ENCODE measurements around the gene FBN2. TPM values are rescaled to one million over a fixed set of nuclear protein-coding genes. Genes with fewer than 3 reads are reported as not detected.
"Not testable (repeated sequence)": the region's sequence is repeated elsewhere in the genome, so short reads cannot be mapped to it uniquely, and the experiment has no call there.

FBN2 gene
- total RNA-seq, 1 donor: 81.6 TPM

- TF ChIP-seq, protein P1, sequence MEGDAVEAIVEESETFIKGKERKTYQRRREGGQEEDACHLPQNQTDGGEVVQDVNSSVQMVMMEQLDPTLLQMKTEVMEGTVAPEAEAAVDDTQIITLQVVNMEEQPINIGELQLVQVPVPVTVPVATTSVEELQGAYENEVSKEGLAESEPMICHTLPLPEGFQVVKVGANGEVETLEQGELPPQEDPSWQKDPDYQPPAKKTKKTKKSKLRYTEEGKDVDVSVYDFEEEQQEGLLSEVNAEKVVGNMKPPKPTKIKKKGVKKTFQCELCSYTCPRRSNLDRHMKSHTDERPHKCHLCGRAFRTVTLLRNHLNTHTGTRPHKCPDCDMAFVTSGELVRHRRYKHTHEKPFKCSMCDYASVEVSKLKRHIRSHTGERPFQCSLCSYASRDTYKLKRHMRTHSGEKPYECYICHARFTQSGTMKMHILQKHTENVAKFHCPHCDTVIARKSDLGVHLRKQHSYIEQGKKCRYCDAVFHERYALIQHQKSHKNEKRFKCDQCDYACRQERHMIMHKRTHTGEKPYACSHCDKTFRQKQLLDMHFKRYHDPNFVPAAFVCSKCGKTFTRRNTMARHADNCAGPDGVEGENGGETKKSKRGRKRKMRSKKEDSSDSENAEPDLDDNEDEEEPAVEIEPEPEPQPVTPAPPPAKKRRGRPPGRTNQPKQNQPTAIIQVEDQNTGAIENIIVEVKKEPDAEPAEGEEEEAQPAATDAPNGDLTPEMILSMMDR (IDR thresholded peaks at IDR 0.05; ENCODE audit: insufficient read depth, low read depth, low read length): no peak
- no peak overlapping the region for H3K4me3 ChIP-seq (ENCODE audit: low read depth, low read length)
- peak; percentile 34 for DNase-seq (ENCODE audit: low read depth)
Observed at GRCh38 chr5:128407944-128408343, 130.1 kb downstream of the FBN2 start.

DNA sequence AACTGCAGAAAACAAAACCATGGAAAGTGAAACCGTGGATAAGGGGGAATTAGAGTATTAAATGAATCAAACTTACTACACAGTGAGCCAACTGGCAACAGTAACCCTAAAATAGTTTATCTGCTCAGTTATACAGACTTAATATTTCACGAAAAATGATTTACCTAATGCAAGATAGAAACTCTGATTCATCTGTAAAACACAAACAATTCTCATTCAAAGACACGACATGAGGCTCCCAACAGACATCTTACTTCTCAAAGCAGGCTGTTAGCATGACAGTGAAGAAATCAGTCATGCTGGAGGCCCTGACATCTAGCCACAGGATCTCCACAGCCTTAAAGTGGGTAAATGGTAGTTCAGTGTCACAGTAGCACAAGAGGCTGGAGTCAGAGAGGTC lies 131.2 kb downstream of the FBN2 start:
- TF ChIP-seq, protein P1 (IDR thresholded peaks at IDR 0.05; ENCODE audit: insufficient read depth, low read depth, low read length): no peak
- no peak for DNase-seq (ENCODE audit: low read depth)
- no peak overlapping the region for H3K4me3 ChIP-seq (ENCODE audit: low read depth, low read length)

DNA sequence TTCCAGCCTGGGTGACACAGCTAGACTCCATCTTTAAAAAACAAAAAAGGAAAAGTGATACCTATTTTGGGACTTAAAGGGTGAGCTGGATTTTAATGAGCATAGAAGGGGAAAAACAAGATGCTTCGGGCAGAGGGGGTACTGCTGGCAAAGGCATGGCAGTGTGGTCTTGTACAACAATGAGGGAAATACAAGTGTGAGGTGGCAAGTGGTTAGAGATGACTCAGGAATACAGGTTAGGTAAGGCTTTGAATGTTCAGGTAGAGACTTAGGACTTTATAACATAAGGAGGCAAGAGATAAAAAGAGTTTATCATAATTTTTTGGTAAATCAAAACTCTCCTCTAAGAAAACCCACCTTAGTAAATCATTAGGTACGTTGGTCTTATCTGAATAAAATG lies 132.9 kb downstream of the FBN2 start:
- no peak overlapping the region for H3K4me3 ChIP-seq (ENCODE audit: low read depth, low read length)
- no peak for DNase-seq (ENCODE audit: low read depth)
- TF ChIP-seq, protein P1 (IDR thresholded peaks at IDR 0.05; ENCODE audit: insufficient read depth, low read depth, low read length): no peak

GRCh38 chr5:128403333-128403732 lies 134.7 kb downstream of the FBN2 start:
- H3K4me3 ChIP-seq (ENCODE audit: low read depth, low read length): no peak overlapping the region
- TF ChIP-seq, protein P1 (IDR thresholded peaks at IDR 0.05; ENCODE audit: insufficient read depth, low read depth, low read length): no peak
- no peak for DNase-seq (ENCODE audit: low read depth)

DNA sequence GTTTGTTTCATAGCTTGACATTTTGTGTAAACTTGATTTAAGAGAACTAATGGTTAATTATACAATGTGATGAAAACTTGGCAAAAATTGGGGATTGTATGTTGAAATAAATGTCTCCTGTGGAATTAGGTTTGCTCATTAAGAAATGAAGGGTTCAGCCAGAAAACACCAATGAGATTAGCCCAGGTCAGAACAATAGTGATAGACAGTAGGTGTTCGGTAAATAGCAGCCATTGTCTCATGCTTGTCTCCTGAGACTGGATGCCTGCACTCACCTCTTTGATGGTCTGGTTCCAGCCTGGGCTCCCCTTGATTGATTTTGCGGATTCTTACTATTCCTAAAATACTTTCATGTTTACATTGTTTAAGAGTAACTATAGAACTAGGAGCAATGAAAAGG lies 135.5 kb downstream of the FBN2 start:
- TF ChIP-seq, protein P1 (IDR thresholded peaks at IDR 0.05; ENCODE audit: insufficient read depth, low read depth, low read length): no peak
- no peak overlapping the region for H3K4me3 ChIP-seq (ENCODE audit: low read depth, low read length)
- DNase-seq (ENCODE audit: low read depth): no peak

- not testable (repeated sequence) for DNase-seq (ENCODE audit: low read depth); H3K4me3 ChIP-seq (ENCODE audit: low read depth, low read length)
Observed at GRCh38 chr5:128400766-128401165, 137.3 kb downstream of the FBN2 start.

DNA sequence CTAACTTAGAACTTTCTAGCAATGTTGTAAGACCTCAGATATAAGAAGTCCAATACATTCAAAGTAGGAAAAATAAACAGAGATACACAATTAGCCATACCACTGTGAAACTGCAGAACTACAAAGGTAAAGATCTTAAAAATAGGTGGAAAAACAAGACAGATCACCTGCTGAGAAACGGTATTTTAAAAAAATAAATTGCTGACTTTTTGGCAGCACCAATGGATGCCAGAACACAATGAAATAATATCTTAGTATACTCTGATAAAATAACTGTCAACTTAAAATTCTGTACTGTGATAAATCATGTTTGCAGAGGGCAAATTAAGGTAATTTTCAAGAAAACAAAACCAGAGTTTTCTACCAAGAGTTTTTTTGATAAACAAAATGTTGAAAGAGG lies 138.9 kb downstream of the FBN2 start:
- no peak overlapping the region for H3K4me3 ChIP-seq (ENCODE audit: low read depth, low read length)
- no peak for DNase-seq (ENCODE audit: low read depth)
- TF ChIP-seq, protein P1 (IDR thresholded peaks at IDR 0.05; ENCODE audit: insufficient read depth, low read depth, low read length): no peak
